ENCODE data around the gene MAZ. TPM values are rescaled to one million over a fixed set of nuclear protein-coding genes. Genes with fewer than 3 reads are reported as not detected.

MAZ gene
- total RNA-seq, 4 donors from 2014 or later, result 68.7 to 145 (median 96.4) TPM

- DNase-seq, result no peak
- in situ Hi-C loops (cut with MboI; ENCODE audit: low sequenced_read_pairs in 4 of 4) (loop anchor here in 2 of 4 donors (10.0 kb wide), 1 partner anchor 148 kb away; no protein-coding TSS in a partner anchor), intact Hi-C loops (cut with DNase I; ENCODE audit: low total_unique reads) (no loop called here)
- H3K4me1 ChIP-seq, result no peaks in the 10 kb centered on the region
- H3K27ac ChIP-seq, result no peak overlapping the region
- peaks cover 0 to 78% of the 10 kb centered on the region in 2 donors for H3K36me3 ChIP-seq
- no peaks in the 10 kb centered on the region for H3K27me3 ChIP-seq
- no peak for ATAC-seq
- no peak for TF ChIP-seq POLR2A (IDR thresholded peaks at IDR 0.05)
- no peak for TF ChIP-seq CTCF (IDR thresholded peaks at IDR 0.05 in 4 of 5, conservative IDR thresholded peaks at IDR 0.05 in 1 of 5)
- no peaks in the 10 kb centered on the region for H3K9me3 ChIP-seq
- H3K4me3 ChIP-seq, result no peak overlapping the region
Observed at GRCh38 chr16:29842732-29843346, 36.5 kb downstream of the MAZ start.

- DNase-seq, result no peak
- no peak overlapping the region for H3K27ac ChIP-seq
- H3K4me1 ChIP-seq, result no peaks in the 10 kb centered on the region
- peaks cover 0 to 70% of the 10 kb centered on the region in 2 donors for H3K36me3 ChIP-seq
- in situ Hi-C loops (cut with MboI; ENCODE audit: low sequenced_read_pairs in 4 of 4) (loop anchor here in 2 of 4 donors (10.0 kb wide), 1 partner anchor 149 kb away; no protein-coding TSS in a partner anchor), intact Hi-C loops (cut with DNase I; ENCODE audit: low total_unique reads) (no loop called here)
- ATAC-seq, result no peak
- no peak for TF ChIP-seq POLR2A (IDR thresholded peaks at IDR 0.05)
- TF ChIP-seq CTCF (IDR thresholded peaks at IDR 0.05 in 4 of 5, conservative IDR thresholded peaks at IDR 0.05 in 1 of 5), result no peak
- H3K27me3 ChIP-seq, result no peaks in the 10 kb centered on the region
- H3K4me3 ChIP-seq, result no peak overlapping the region
- H3K9me3 ChIP-seq, result no peaks in the 10 kb centered on the region
Observed at GRCh38 chr16:29843931-29844330, 37.6 kb downstream of the MAZ start.

GRCh38 chr16:29844575-29845331 is 38.4 kb downstream of the MAZ start:
- ATAC-seq (no peak), DNase-seq (no peak)
- in situ Hi-C loops (cut with MboI; ENCODE audit: low sequenced_read_pairs in 4 of 4), result loop anchor here in 3 of 4 donors (5.0 to 10.0 kb wide), 2 partner anchors 142 to 150 kb away; no protein-coding TSS in a partner anchor
- Histone ChIP-seq H3K9me3 (no peaks in the 10 kb centered on the region), H3K36me3 (peaks cover 0 to 70% of the 10 kb centered on the region in 2 donors), H3K4me3 (no peak overlapping the region), H3K27me3 (no peaks in the 10 kb centered on the region), H3K4me1 (no peaks in the 10 kb centered on the region), H3K27ac (no peak overlapping the region)
- TF ChIP-seq POLR2A (IDR thresholded peaks at IDR 0.05) (no peak), CTCF (IDR thresholded peaks at IDR 0.05 in 4 of 5, conservative IDR thresholded peaks at IDR 0.05 in 1 of 5) (no peak)
- intact Hi-C loops (cut with DNase I; ENCODE audit: low total_unique reads), result no loop called here

- intact Hi-C loops (cut with DNase I; ENCODE audit: low total_unique reads), result no loop called here
- Histone ChIP-seq H3K4me3 (no peak overlapping the region), H3K27me3 (no peaks in the 10 kb centered on the region), H3K27ac (no peak overlapping the region), H3K36me3 (peaks cover 0 to 63% of the 10 kb centered on the region in 2 donors), H3K9me3 (no peaks in the 10 kb centered on the region), H3K4me1 (no peaks in the 10 kb centered on the region)
- no peak for DNase-seq
- TF ChIP-seq CTCF (IDR thresholded peaks at IDR 0.05 in 4 of 5, conservative IDR thresholded peaks at IDR 0.05 in 1 of 5) (no peak), POLR2A (IDR thresholded peaks at IDR 0.05) (no peak)
- in situ Hi-C loops (cut with MboI; ENCODE audit: low sequenced_read_pairs in 4 of 4), result loop anchor here in 3 of 4 donors (5.0 to 10.0 kb wide), 2 partner anchors 143 to 151 kb away; no protein-coding TSS in a partner anchor
- no peak for ATAC-seq
Observed at GRCh38 chr16:29845656-29846055, 39.3 kb downstream of the MAZ start.

Data from gastrocnemius medialis (tissue), 4 donors.